HUES64 (cell line): ENCODE measurements around the gene COL23A1.
"Not testable (repeated sequence)": the region's sequence is repeated elsewhere in the genome, so short reads cannot be mapped to it uniquely, and the experiment has no call there.

Source experiments
- H3K27ac ChIP-seq: 2 replicates; pipeline ENCODE4 v1.7.0; 2013; ENCODE audit warnings: low read depth, low read length, inconsistent platforms
- H3K27me3 ChIP-seq: 2 replicates; pipeline ENCODE4 v1.6.1; 2013; ENCODE audit warnings: mild to moderate bottlenecking, low read length; ENCODE audit not compliant: insufficient read depth
- H3K36me3 ChIP-seq: 2 replicates; pipeline ENCODE4 v1.6.1; 2013; ENCODE audit warnings: mild to moderate bottlenecking, low read length; ENCODE audit not compliant: insufficient read depth
- H3K4me1 ChIP-seq: 2 replicates; pipeline ENCODE4 v1.6.1; 2013; ENCODE audit warnings: mild to moderate bottlenecking, low read length, moderate library complexity; ENCODE audit not compliant: insufficient read depth
- H3K4me3 ChIP-seq: 2 replicates; pipeline ENCODE4 v1.5.1; 2013; ENCODE audit warnings: mild to moderate bottlenecking, low read length, moderate library complexity
- H3K9ac ChIP-seq: 2 replicates; pipeline ENCODE4 v1.6.1; 2013; ENCODE audit warnings: mild to moderate bottlenecking, low read depth, low read length
- H3K9me3 ChIP-seq: 2 replicates; pipeline ENCODE4 v1.6.1; 2013; ENCODE audit warnings: low read depth, low read length; ENCODE audit not compliant: insufficient read depth
- WGBS: fragments of 150-250, 120-280 bp; methylation state at CpG from one replicate; pipeline ENCODE4 v1.1.7; 2013; ENCODE audit warnings: missing lambda C conversion rate; 5-methylcytosine and 5-hydroxymethylcytosine counted together

The COL23A1 gene

DNA sequence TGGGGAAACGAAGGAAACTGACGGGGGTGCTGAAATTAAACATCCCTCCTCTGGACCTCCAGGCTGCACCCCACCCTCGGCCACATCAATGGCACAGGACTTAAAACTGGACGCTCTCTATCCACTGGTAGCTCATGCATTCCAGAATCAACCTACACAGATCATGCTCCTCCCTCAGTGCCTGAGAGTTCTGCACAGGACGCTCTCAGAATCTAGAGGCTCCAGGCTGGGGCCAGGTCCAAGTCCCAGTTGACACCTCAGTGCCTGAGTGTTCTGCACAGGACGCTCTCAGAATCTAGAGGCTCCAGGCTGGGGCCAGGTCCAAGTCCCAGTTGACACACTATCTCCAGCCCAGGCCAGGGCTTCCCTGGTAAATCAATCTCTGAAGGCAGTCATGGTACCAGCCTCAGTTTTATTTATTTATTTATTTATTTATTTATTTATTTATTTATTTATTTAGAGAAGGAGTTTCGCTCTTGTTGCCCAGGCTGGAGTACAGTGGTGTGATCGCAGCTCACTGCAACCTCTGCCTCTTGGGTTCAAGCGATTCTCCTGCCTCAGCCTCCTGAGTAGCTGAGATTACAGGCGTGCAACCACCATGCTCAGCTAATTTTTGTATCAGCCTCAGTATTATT, 103.2 kb downstream of the COL23A1 start:
- H3K9me3 ChIP-seq, H3K4me3 ChIP-seq, H3K36me3 ChIP-seq, H3K27ac ChIP-seq, H3K9ac ChIP-seq, H3K27me3 ChIP-seq: not testable (repeated sequence)
- H3K4me1 ChIP-seq, result peaks cover 27% of the 10 kb centered on the region
- 95% methylated on average over 10 of the region's 10 CpGs for WGBS

DNA sequence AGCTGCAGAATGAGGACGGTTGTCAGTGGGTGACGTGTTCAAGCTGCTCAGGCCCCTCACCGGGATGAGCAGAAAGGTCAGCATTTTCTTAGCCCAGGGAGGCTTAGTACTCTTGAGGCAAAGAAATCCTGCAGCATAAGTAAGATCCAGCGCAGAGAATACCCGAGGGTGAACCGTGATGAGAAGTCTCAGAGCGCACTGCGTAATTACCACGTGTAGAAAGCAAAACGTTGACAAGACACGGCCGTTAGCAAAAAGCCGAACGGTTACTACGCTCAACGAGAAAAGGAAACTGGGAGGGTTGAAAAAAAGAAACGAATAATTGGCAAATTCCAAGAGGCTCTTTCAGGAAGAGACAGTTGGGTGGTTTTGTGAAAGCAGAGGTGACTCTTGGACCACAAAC, 104.0 kb downstream of the COL23A1 start:
- Histone ChIP-seq H3K4me1 (peaks cover 27% of the 10 kb centered on the region), H3K27me3 (no peaks in the 10 kb centered on the region), H3K27ac (no peak overlapping the region), H3K9ac (no peak overlapping the region), H3K4me3 (no peak overlapping the region), H3K36me3 (no peaks in the 10 kb centered on the region), H3K9me3 (peaks cover 9% of the 10 kb centered on the region; the same call in 1 of the 2 replicates)
- 86% methylated on average over 17 of the region's 17 CpGs for WGBS

DNA sequence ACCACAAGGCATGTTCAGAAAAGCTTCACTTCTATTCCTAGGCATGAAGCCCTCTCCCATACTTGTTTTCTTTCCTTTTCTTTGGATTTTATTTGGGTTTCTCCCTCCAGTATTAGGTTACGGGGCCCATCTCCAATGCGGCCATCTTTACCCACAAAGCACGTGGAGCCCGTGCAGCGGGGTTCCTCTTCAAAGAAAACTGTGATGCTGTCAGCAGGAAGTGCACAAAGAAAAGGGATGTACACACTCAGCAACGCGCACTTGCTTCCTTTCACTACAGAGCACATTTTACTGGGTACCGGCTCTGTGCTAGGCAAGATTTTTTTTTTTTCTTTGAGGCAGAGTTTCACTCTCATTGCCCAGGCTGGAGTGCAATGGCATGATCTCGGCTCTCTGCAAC, 106.6 kb downstream of the COL23A1 start:
- Histone ChIP-seq H3K4me3 (no peak overlapping the region), H3K27ac (no peak overlapping the region), H3K9ac (no peak overlapping the region), H3K27me3 (no peaks in the 10 kb centered on the region), H3K36me3 (no peaks in the 10 kb centered on the region), H3K9me3 (no peaks in the 10 kb centered on the region), H3K4me1 (peaks cover 25% of the 10 kb centered on the region)
- 96% methylated on average over 9 of the region's 9 CpGs for WGBS

DNA sequence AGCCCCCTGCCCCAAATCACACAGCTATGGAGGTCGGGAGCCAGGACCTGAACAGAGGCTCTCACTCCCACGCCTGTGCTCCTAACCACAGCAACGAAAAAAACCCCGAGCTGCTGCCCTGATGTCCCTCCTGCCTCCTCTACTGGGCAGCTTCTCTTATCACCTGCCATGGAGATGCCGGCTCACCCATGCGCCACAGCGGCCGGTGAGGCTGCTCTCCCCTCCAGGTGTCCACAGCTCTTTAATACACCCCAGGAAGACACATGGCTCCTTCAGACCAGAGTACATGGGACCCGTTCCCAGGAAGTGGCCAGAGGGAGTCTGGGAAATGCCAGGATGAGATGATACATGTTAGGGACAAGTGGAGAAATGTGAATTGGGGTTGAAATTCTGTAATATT, 110.9 kb downstream of the COL23A1 start:
- Histone ChIP-seq H3K9ac (no peak overlapping the region), H3K36me3 (no peaks in the 10 kb centered on the region), H3K4me1 (peaks cover 9% of the 10 kb centered on the region; the same call in 1 of the 2 replicates), H3K4me3 (no peak overlapping the region), H3K27ac (no peak overlapping the region), H3K9me3 (no peaks in the 10 kb centered on the region), H3K27me3 (no peaks in the 10 kb centered on the region)
- 94% methylated on average over 9 of the region's 9 CpGs for WGBS

DNA sequence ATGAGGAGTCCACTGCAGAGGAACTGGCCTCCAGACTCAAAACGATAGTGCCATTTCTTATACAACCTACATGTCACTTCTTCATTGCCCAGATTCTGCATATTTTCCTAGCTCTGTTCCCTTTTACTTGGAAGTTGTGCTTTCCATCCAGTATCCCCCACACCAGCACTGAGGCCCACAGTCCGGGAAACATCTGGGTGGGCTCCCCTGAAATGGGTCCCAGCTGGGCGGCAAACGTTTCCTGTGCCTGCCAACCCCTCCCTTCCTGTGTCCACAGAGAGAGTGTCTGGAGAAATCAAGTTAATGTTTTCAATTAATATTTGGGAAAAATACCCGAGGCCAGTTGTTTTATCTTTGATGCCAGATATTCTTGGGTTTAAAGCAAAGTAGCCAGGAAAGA, 111.8 kb downstream of the COL23A1 start:
- Histone ChIP-seq H3K27me3 (no peaks in the 10 kb centered on the region), H3K9ac (no peak overlapping the region), H3K4me3 (no peak overlapping the region), H3K27ac (no peak overlapping the region), H3K4me1 (peaks cover 9% of the 10 kb centered on the region; the same call in 1 of the 2 replicates), H3K36me3 (no peaks in the 10 kb centered on the region), H3K9me3 (no peaks in the 10 kb centered on the region)
- 88% methylated on average over 5 of the region's 5 CpGs for WGBS

DNA sequence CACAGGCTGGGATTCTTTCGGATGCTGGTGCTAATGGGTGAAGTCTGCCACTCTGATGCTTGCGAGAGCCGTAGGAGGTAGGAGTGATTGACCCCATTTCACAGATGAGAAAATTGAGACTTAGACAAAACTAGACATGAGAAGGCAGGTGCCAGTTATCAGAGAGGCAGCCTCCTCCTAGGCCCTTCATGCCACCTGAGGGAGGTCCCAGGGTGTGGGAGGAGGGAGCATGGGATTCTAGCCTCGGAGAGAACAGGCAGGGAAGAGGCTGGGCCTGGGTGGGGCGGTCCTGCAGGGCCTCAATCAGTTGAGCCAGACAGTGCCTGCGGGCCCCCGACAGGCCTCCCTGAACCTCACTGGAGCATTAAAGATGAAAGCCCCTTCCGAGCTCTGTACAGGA, 112.4 kb downstream of the COL23A1 start:
- H3K27ac ChIP-seq, result no peak overlapping the region
- H3K4me1 ChIP-seq, result peaks cover 9% of the 10 kb centered on the region; the same call in 1 of the 2 replicates
- 80% methylated on average over 8 of the region's 8 CpGs for WGBS
- H3K4me3 ChIP-seq, result no peak overlapping the region
- no peaks in the 10 kb centered on the region for H3K36me3 ChIP-seq
- H3K9me3 ChIP-seq, result no peaks in the 10 kb centered on the region
- H3K27me3 ChIP-seq, result no peaks in the 10 kb centered on the region
- no peak overlapping the region for H3K9ac ChIP-seq

DNA sequence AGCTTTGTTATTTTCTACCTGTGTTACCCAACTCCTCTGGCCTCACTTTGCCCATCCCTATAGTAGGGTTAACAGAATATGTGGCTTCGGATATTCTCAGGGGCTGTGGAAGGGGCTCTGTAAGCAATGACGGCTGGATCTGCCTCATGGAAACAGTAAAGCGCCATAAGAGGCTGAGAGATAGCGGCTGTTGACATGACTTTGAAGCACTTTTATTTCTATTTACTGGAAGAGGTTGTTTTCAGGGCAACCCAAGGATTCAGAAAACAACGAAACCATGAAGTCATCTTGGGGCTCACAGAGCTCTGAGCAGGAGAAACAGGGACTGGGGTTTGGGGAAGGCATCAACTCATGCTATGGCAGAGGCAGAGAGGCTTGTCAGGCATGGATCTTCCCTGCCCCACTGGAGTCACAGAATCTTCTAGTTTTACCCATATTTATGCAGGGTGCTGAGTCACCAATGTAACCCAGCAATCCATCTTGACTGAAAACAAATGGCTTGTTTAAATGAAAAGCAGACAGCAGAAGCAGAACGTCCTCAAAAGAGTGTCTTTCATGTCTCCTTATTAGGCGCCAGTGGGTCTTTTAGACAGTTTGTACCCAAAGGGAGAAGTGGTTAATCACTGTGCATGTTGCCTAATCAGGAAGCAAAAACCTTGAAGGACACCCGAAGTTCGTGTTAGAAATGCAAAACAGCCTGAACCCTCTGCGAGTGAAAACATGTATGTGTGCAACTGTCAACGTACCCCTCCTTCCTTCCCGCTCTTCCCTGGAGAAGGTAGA, 113.0 kb downstream of the COL23A1 start:
- Histone ChIP-seq H3K27me3 (no peaks in the 10 kb centered on the region), H3K36me3 (no peaks in the 10 kb centered on the region), H3K9ac (no peak overlapping the region), H3K4me1 (peaks cover 9% of the 10 kb centered on the region; the same call in 1 of the 2 replicates), H3K9me3 (no peaks in the 10 kb centered on the region), H3K4me3 (no peak overlapping the region), H3K27ac (no peak overlapping the region)
- 90% methylated on average over 12 of the region's 12 CpGs for WGBS

DNA sequence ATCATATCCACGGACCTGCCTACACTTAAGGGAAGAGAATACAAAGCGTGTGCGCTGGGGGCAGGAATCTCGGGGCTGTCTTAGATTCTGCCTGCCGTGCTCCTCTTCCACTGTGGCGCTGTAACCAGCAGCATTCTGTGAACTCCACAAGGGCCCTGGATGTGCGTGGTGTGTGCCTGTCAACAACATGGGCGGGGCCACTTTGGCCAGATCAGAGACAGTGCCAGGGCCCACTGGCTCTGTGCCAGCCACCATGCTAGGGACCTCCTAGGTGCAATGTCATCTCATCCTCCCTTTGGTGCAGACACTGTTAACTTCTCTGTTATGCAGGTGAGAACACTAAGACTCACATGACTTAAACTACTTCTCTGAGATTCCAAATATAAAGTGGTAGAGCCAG, 113.7 kb downstream of the COL23A1 start:
- no peaks in the 10 kb centered on the region for H3K9me3 ChIP-seq
- no peaks in the 10 kb centered on the region for H3K27me3 ChIP-seq
- no peak overlapping the region for H3K9ac ChIP-seq
- 94% methylated on average over 8 of the region's 8 CpGs for WGBS
- H3K4me1 ChIP-seq, result peaks cover 9% of the 10 kb centered on the region; the same call in 1 of the 2 replicates
- H3K27ac ChIP-seq, result no peak overlapping the region
- H3K36me3 ChIP-seq, result no peaks in the 10 kb centered on the region
- no peak overlapping the region for H3K4me3 ChIP-seq

DNA sequence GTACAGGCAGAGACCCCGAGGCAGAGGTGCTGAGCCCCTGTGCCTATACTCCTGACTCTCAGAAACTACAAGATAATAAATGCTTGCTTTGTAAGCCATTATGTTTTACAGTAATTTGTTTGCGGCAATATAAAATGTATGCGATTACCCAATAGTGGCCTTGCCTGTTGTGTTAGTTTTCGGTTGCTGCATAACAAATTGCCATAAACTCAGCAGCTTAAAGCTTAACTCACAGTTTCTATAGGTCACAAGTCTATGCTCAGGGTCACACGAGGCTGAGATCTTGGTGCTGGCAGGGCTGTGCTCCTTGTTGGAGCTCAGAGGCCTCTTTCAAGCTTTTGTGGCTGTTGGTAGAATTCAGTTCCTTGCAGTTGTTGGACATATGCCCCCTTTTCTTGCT, 114.8 kb downstream of the COL23A1 start:
- Histone ChIP-seq H3K27ac (no peak overlapping the region), H3K27me3 (no peaks in the 10 kb centered on the region)
- WGBS, result 93% methylated on average over 5 of the region's 5 CpGs

DNA sequence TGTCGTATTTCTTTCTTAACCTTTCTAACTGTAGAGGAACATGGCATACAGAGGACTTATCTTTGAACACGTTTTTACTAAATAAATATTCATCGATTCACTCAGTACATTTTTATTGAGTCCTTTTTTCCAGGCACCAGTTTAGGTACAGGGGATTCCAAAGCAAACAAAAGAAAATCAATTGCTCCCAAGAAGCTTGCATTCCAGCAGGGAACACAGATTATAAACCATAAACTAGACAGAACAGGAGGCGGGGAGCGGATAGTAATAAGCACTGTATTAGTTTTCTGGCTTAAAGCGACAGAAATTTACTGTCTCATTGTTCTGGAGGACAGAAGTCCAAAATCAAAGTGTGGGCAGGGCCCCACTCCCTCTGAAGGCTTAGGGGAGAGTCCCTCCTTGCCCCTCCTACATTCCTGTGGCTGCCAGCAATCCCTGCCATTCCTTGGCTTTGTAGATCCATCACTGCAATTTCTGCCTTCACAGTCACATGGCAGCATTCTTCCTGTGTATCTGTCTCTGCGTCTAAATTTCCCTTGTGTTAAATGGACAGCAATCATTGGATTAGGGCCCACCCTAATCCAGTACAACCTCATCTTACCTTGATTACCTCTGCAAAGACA, 115.5 kb downstream of the COL23A1 start:
- Histone ChIP-seq H3K36me3 (no peaks in the 10 kb centered on the region), H3K9me3 (no peaks in the 10 kb centered on the region), H3K9ac (no peak overlapping the region), H3K27me3 (no peaks in the 10 kb centered on the region), H3K4me3 (no peak overlapping the region), H3K4me1 (peaks cover 9% of the 10 kb centered on the region; the same call in 1 of the 2 replicates), H3K27ac (no peak overlapping the region)
- WGBS, result 92% methylated on average over 7 of the region's 7 CpGs

More for the DNA sequence above, 114.8 kb downstream of the COL23A1 start:
- H3K4me3 ChIP-seq, result no peak overlapping the region
- H3K9me3 ChIP-seq, result no peaks in the 10 kb centered on the region
- no peaks in the 10 kb centered on the region for H3K36me3 ChIP-seq
- H3K4me1 ChIP-seq, result peaks cover 9% of the 10 kb centered on the region; the same call in 1 of the 2 replicates
- H3K9ac ChIP-seq, result no peak overlapping the region

DNA sequence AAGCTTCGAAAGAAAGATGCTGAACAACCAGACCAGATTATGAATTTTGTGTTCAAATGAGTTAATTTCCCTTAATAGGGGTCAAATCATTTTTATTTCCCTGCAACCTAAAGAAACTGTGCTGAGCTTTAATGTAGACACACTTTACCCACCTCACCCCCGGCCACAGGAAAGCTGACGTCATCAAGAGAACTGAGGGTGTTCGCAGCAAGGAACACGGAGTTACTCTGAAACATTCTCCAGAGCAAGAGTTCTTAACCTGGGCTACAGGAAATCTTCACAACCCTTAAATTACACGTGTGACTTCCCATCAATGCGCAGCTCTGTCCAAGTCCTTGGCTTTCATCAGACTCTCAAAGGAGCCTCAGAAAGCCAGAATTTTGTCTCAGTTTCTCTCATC, 116.3 kb downstream of the COL23A1 start:
- WGBS, result 86% methylated on average over 7 of the region's 7 CpGs
- H3K4me1 ChIP-seq, result peaks cover 9% of the 10 kb centered on the region; the same call in 1 of the 2 replicates
- no peaks in the 10 kb centered on the region for H3K9me3 ChIP-seq
- H3K9ac ChIP-seq, result no peak overlapping the region
- no peak overlapping the region for H3K27ac ChIP-seq
- no peaks in the 10 kb centered on the region for H3K27me3 ChIP-seq
- H3K4me3 ChIP-seq, result no peak overlapping the region
- H3K36me3 ChIP-seq, result no peaks in the 10 kb centered on the region
